OCI-LY7 (cell line): ENCODE results near the gene CHRNA3.

Experiments used
- CTCF ChIP-seq: fragments of 200-600 bp; sonication (generic); conservative IDR thresholded peaks from 2 replicates; pipeline ENCODE4 v1.5.1; 2014; ENCODE audit warnings: mild to moderate bottlenecking, antibody characterized with exemption, low read length, moderate library complexity, mixed read lengths
- EZH2phosphoT487 ChIP-seq: fragments of 200-600 bp; sonication (generic); IDR thresholded peaks from 2 replicates; pipeline ENCODE4 v1.6.1; 2018; ENCODE audit warnings: low read depth, borderline replicate concordance, mild to moderate bottlenecking, mixed run types, antibody characterized with exemption, low read length, moderate library complexity, mixed read lengths

- TF ChIP-seq CTCF = no peak
- TF ChIP-seq EZH2phosphoT487 = no peak
Observed at GRCh38 chr15:78617076-78617475, 3.7 kb downstream of the CHRNA3 start.
